ENCODE measurements around the gene PIERCE2.
"Not testable (repeated sequence)": the region's sequence is repeated elsewhere in the genome, so short reads cannot be mapped to it uniquely, and the experiment has no call there.

Gene PIERCE2

GRCh38 chr15:55383687-55384086, 24.6 kb upstream of the PIERCE2 start:
- Histone ChIP-seq H3K4me3 (no peak overlapping the region), H3K36me3 (peaks cover 49 to 100% (median 98%) of the 10 kb centered on the region in 11 experiments)
- TF ChIP-seq Cebpa-rat (IDR thresholded peaks at IDR 0.05): no peak

GRCh38 chr15:55387027-55387426, 21.3 kb upstream of the PIERCE2 start:
- H3K4me2 ChIP-seq: no peak overlapping the region
- peaks cover 9 to 33% (median 20%) of the 10 kb centered on the region in 11 experiments; a peak in 20 of 22 replicates for H3K9me3 ChIP-seq (replicated peaks in 1 of 11)
- H3K36me3 ChIP-seq: peaks cover 28 to 92% (median 79%) of the 10 kb centered on the region in 11 experiments
- H3K27me3 ChIP-seq: no peaks in the 10 kb centered on the region
- no peak overlapping the region for H3K4me3 ChIP-seq
- H3K27ac ChIP-seq: no peak overlapping the region
- TF ChIP-seq Cebpa-rat (IDR thresholded peaks at IDR 0.05): no peak
- H3K4me1 ChIP-seq: no peaks in the 10 kb centered on the region; a peak in 1 of 20 replicates
- no peak overlapping the region for H3K9ac ChIP-seq
- H4K20me1 ChIP-seq: peaks cover 0 to 45% (median 29%) of the 10 kb centered on the region in 11 experiments; a peak in 16 of 22 replicates

More at GRCh38 chr15:55383687-55384086, 24.6 kb upstream of the PIERCE2 start:
- Histone ChIP-seq H3K27me3 (no peaks in the 10 kb centered on the region), H3K9me3 (replicated peaks in 1 of 11) (peaks cover 9 to 33% (median 26%) of the 10 kb centered on the region in 11 experiments; a peak in 20 of 22 replicates), H3K4me1 (no peaks in the 10 kb centered on the region), H4K20me1 (peaks cover 0 to 26% (median 3%) of the 10 kb centered on the region in 11 experiments; a peak in 10 of 22 replicates), H3K4me2 (no peak overlapping the region), H3K9ac (no peak overlapping the region), H3K27ac (no peak overlapping the region)

GRCh38 chr15:55389264-55389607, 19.1 kb upstream of the PIERCE2 start:
- H3K27me3 ChIP-seq: no peaks in the 10 kb centered on the region
- peaks cover 0 to 67% (median 45%) of the 10 kb centered on the region in 11 experiments; a peak in 16 of 22 replicates for H4K20me1 ChIP-seq
- H3K9me3 ChIP-seq (replicated peaks in 1 of 11): peaks cover under 1 to 26% (median 13%) of the 10 kb centered on the region in 11 experiments; a peak in 17 of 22 replicates
- H3K4me1 ChIP-seq: no peaks in the 10 kb centered on the region; a peak in 1 of 20 replicates
- no peak overlapping the region for H3K9ac ChIP-seq
- H3K36me3 ChIP-seq: peaks cover 11 to 92% (median 73%) of the 10 kb centered on the region in 11 experiments
- TF ChIP-seq Cebpa-rat (IDR thresholded peaks at IDR 0.05): no peak
- H3K27ac ChIP-seq: no peak overlapping the region
- no peak overlapping the region for H3K4me2 ChIP-seq
- H3K4me3 ChIP-seq: no peak overlapping the region

- no peaks in the 10 kb centered on the region for H3K27me3 ChIP-seq
- peaks cover 5 to 93% (median 72%) of the 10 kb centered on the region in 11 experiments; a peak in 20 of 22 replicates for H3K36me3 ChIP-seq
- peaks cover 25 to 68% (median 59%) of the 10 kb centered on the region in 11 experiments for H3K9me3 ChIP-seq (replicated peaks in 1 of 11)
- H3K4me1 ChIP-seq: peaks cover 0 to 6% (median 0%) of the 10 kb centered on the region in 10 experiments; a peak in 4 of 20 replicates
- peaks cover 0 to 61% (median 34%) of the 10 kb centered on the region in 11 experiments; a peak in 14 of 22 replicates for H4K20me1 ChIP-seq
- peak overlapping the region in 2 of 10 experiments; percentile 11 to 14; a peak in 2 of 20 replicates for H3K4me3 ChIP-seq
- peak overlapping the region in 1 of 11 experiments; percentile 11; a peak in 1 of 22 replicates for H3K4me2 ChIP-seq
- no peak overlapping the region for H3K27ac ChIP-seq
- TF ChIP-seq Cebpa-rat (IDR thresholded peaks at IDR 0.05): no peak
- H3K9ac ChIP-seq: no peak overlapping the region
Measured at GRCh38 chr15:55394694-55395093, 13.6 kb upstream of the PIERCE2 start.

GRCh38 chr15:55398243-55398642, 10.1 kb upstream of the PIERCE2 start:
- H3K9ac ChIP-seq: no peak overlapping the region
- no peak overlapping the region for H3K4me2 ChIP-seq
- H3K27ac ChIP-seq: no peak overlapping the region
- TF ChIP-seq Cebpa-rat (IDR thresholded peaks at IDR 0.05): no peak
- peaks cover 6 to 79% (median 67%) of the 10 kb centered on the region in 11 experiments; a peak in 20 of 22 replicates for H3K36me3 ChIP-seq
- peaks cover 0 to 26% (median 8%) of the 10 kb centered on the region in 11 experiments; a peak in 10 of 22 replicates for H4K20me1 ChIP-seq
- H3K27me3 ChIP-seq: no peaks in the 10 kb centered on the region
- H3K4me3 ChIP-seq: no peak overlapping the region
- peaks cover 13 to 35% (median 25%) of the 10 kb centered on the region in 10 experiments for H3K4me1 ChIP-seq
- peaks cover 21 to 77% (median 60%) of the 10 kb centered on the region in 11 experiments for H3K9me3 ChIP-seq (replicated peaks in 1 of 11)

- Histone ChIP-seq H3K4me2 (peak overlapping the region in 1 of 11 experiments; percentile 11; a peak in 1 of 22 replicates), H3K9me3 (replicated peaks in 1 of 11) (peaks cover 6 to 60% (median 43%) of the 10 kb centered on the region in 11 experiments), H3K4me1 (peaks cover 27 to 46% (median 40%) of the 10 kb centered on the region in 10 experiments), H4K20me1 (peaks cover 0 to 13% (median 0%) of the 10 kb centered on the region in 11 experiments; a peak in 4 of 22 replicates), H3K36me3 (peaks cover 6 to 65% (median 51%) of the 10 kb centered on the region in 11 experiments; a peak in 20 of 22 replicates)
- not testable (repeated sequence) for H3K27me3 ChIP-seq, H3K4me3 ChIP-seq, H3K27ac ChIP-seq, H3K9ac ChIP-seq
Measured at GRCh38 chr15:55400050-55400449, 8.2 kb upstream of the PIERCE2 start.

GRCh38 chr15:55401786-55402246, 6.5 kb upstream of the PIERCE2 start:
- Histone ChIP-seq H3K27me3 (no peaks in the 10 kb centered on the region), H3K4me1 (peaks cover 37 to 64% (median 58%) of the 10 kb centered on the region in 10 experiments), H3K9me3 (replicated peaks in 1 of 11) (peaks cover 0 to 42% (median 28%) of the 10 kb centered on the region in 11 experiments; a peak in 17 of 22 replicates), H3K9ac (peak overlapping the region in 8 of 11 experiments; percentile 55 to 93 (median 86); a peak in 9 of 22 replicates), H4K20me1 (no peaks in the 10 kb centered on the region; a peak in 1 of 22 replicates), H3K27ac (peak overlapping the region; percentile 81 to 93 (median 88); a peak in 21 of 22 replicates), H3K36me3 (peaks cover 6 to 56% (median 35%) of the 10 kb centered on the region in 11 experiments; a peak in 20 of 22 replicates), H3K4me3 (peak overlapping the region in 3 of 10 experiments; percentile 32 to 89 (median 82); a peak in 4 of 20 replicates), H3K4me2 (peak overlapping the region; percentile 40 to 93 (median 85); a peak in 20 of 22 replicates)
- TF ChIP-seq Cebpa-rat (IDR thresholded peaks at IDR 0.05): no peak

- Histone ChIP-seq H3K4me1 (peaks cover 45 to 67% (median 59%) of the 10 kb centered on the region in 10 experiments), H3K27ac (peak overlapping the region; percentile 81 to 93 (median 88); a peak in 21 of 22 replicates), H3K9ac (peak overlapping the region; percentile 55 to 93 (median 86); a peak in 21 of 22 replicates), H3K4me2 (peak overlapping the region; percentile 40 to 93 (median 85); a peak in 21 of 22 replicates), H3K27me3 (no peaks in the 10 kb centered on the region), H4K20me1 (no peaks in the 10 kb centered on the region; a peak in 1 of 22 replicates), H3K36me3 (peaks cover 6 to 47% (median 27%) of the 10 kb centered on the region in 11 experiments; a peak in 18 of 22 replicates), H3K4me3 (peak overlapping the region in 6 of 10 experiments; percentile 32 to 89 (median 58); a peak in 12 of 20 replicates), H3K9me3 (replicated peaks in 1 of 11) (peaks cover 0 to 33% (median 19%) of the 10 kb centered on the region in 11 experiments; a peak in 14 of 22 replicates)
- TF ChIP-seq Cebpa-rat (IDR thresholded peaks at IDR 0.05): no peak
Measured at GRCh38 chr15:55402707-55403106, 5.6 kb upstream of the PIERCE2 start.

GRCh38 chr15:55403531-55403930, 4.8 kb upstream of the PIERCE2 start:
- H3K4me2 ChIP-seq: peak overlapping the region; percentile 40 to 93 (median 85); a peak in 19 of 22 replicates
- no peaks in the 10 kb centered on the region for H3K27me3 ChIP-seq
- H3K27ac ChIP-seq: peak overlapping the region; percentile 81 to 93 (median 88); a peak in 21 of 22 replicates
- peak overlapping the region in 8 of 10 experiments; percentile 25 to 89 (median 57); a peak in 10 of 20 replicates for H3K4me3 ChIP-seq
- no peaks in the 10 kb centered on the region for H4K20me1 ChIP-seq
- H3K4me1 ChIP-seq: peaks cover 45 to 67% (median 59%) of the 10 kb centered on the region in 10 experiments
- peak overlapping the region; percentile 55 to 93 (median 86); a peak in 20 of 22 replicates for H3K9ac ChIP-seq
- H3K36me3 ChIP-seq: peaks cover 6 to 39% (median 21%) of the 10 kb centered on the region in 11 experiments; a peak in 18 of 22 replicates
- H3K9me3 ChIP-seq (replicated peaks in 1 of 11): peaks cover 0 to 25% (median 11%) of the 10 kb centered on the region in 11 experiments; a peak in 12 of 22 replicates
- TF ChIP-seq Cebpa-rat (IDR thresholded peaks at IDR 0.05): peak in 4 of 11 experiments; percentile 31 to 86 (median 63); a peak in 6 of 22 replicates
